HFFc6 (cell line): ENCODE data around the gene SYNPO2. TPM values are rescaled to one million over a fixed set of nuclear protein-coding genes. Genes with fewer than 3 reads are reported as not detected.

Experiments used
- DNase-seq: peaks from one replicate; pipeline ENCODE4 v3.0.0-alpha.2; 2018
- H3K27ac Mint-ChIP-seq: 2 replicates; pipeline ENCODE4 v1.8.0; 2020; ENCODE audit warnings: mild to moderate bottlenecking, mixed read lengths
- H3K27me3 Mint-ChIP-seq: 2 replicates; pipeline ENCODE4 v1.8.0; 2021; ENCODE audit warnings: mild to moderate bottlenecking, moderate library complexity, mixed read lengths; ENCODE audit not compliant: insufficient read depth
- H3K36me3 Mint-ChIP-seq: 2 replicates; pipeline ENCODE4 v1.8.0; 2021; ENCODE audit warnings: low read depth, mixed read lengths
- H3K4me1 Mint-ChIP-seq: 2 replicates; pipeline ENCODE4 v1.8.0; 2020; ENCODE audit warnings: low read depth, mixed read lengths
- H3K4me3 Mint-ChIP-seq: 2 replicates; pipeline ENCODE4 v1.8.0; 2020; ENCODE audit warnings: mild to moderate bottlenecking, moderate library complexity, mixed read lengths
- H3K9me3 Mint-ChIP-seq: 2 replicates; pipeline ENCODE4 v1.8.0; 2020; ENCODE audit warnings: mild to moderate bottlenecking, mixed read lengths
- total RNA-seq, 6 experiments: library from RNA; stranded (reverse); fragmentation: NEBNext Ultra II Directional; extraction: Animal tissue kit (Norgen Biotek cat#: 25700); gene quantifications; 2 replicates in 1 of 6; 3 replicates in 5 of 6; pipeline ENCODE4 v1.2.3, GENCODE V29; 2021
- TF ChIP-seq, protein P1 (sequence below): fragments of 200-600 bp; sonication (generic); IDR thresholded peaks from 2 replicates; pipeline ENCODE4 v1.5.0; 2021; ENCODE audit warnings: antibody characterized with exemption, mild to moderate bottlenecking

Gene SYNPO2
- total RNA-seq, 6 experiments from 2014 or later: 11.6 to 36.7 (median 12.0) TPM

- H3K36me3 Mint-ChIP-seq: no peaks in the 10 kb centered on the region
- H3K4me3 Mint-ChIP-seq: no peak overlapping the region
- H3K27me3 Mint-ChIP-seq: peaks cover 2% of the 10 kb centered on the region; the same call in 1 of the 2 replicates
- H3K9me3 Mint-ChIP-seq: no peaks in the 10 kb centered on the region
- H3K4me1 Mint-ChIP-seq: peaks cover 20% of the 10 kb centered on the region
- TF ChIP-seq, protein P1, sequence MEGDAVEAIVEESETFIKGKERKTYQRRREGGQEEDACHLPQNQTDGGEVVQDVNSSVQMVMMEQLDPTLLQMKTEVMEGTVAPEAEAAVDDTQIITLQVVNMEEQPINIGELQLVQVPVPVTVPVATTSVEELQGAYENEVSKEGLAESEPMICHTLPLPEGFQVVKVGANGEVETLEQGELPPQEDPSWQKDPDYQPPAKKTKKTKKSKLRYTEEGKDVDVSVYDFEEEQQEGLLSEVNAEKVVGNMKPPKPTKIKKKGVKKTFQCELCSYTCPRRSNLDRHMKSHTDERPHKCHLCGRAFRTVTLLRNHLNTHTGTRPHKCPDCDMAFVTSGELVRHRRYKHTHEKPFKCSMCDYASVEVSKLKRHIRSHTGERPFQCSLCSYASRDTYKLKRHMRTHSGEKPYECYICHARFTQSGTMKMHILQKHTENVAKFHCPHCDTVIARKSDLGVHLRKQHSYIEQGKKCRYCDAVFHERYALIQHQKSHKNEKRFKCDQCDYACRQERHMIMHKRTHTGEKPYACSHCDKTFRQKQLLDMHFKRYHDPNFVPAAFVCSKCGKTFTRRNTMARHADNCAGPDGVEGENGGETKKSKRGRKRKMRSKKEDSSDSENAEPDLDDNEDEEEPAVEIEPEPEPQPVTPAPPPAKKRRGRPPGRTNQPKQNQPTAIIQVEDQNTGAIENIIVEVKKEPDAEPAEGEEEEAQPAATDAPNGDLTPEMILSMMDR: no peak
- H3K27ac Mint-ChIP-seq: no peak overlapping the region
- no peak for DNase-seq
These were observed 15.8 kb downstream of the SYNPO2 start for GRCh38 chr4:118904418-118904817.

- no peaks in the 10 kb centered on the region for H3K9me3 Mint-ChIP-seq
- H3K27ac Mint-ChIP-seq: no peak overlapping the region
- peaks cover 23% of the 10 kb centered on the region for H3K4me1 Mint-ChIP-seq
- no peak for DNase-seq
- no peaks in the 10 kb centered on the region for H3K36me3 Mint-ChIP-seq
- TF ChIP-seq, protein P1: no peak
- H3K4me3 Mint-ChIP-seq: no peak overlapping the region
- peaks cover 2% of the 10 kb centered on the region; the same call in 1 of the 2 replicates for H3K27me3 Mint-ChIP-seq
These were observed 16.3 kb downstream of the SYNPO2 start for GRCh38 chr4:118904935-118905334.

DNA sequence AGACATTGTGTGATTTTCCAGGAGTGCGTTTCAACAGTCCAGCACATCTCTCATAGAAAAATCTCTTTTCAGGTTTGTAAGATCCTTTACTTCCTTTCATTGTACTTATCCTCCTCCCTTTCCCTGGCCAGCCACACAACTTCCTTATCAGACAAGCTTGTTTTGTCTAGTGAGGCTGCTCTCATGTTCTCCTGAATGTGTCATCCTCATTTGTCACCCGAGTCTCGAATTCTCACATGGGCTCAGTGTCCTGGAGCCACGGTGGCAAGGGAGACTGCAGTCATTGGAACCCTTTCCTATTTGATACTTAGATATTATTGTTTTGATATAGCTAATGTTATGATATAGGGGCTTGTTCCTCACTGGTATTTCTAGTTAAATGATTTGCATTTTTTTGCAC lies 16.9 kb downstream of the SYNPO2 start:
- no peaks in the 10 kb centered on the region for H3K9me3 Mint-ChIP-seq
- no peak overlapping the region for H3K27ac Mint-ChIP-seq
- H3K27me3 Mint-ChIP-seq: peaks cover 2% of the 10 kb centered on the region; the same call in 1 of the 2 replicates
- TF ChIP-seq, protein P1: no peak
- peak; percentile 18 for DNase-seq
- peaks cover 30% of the 10 kb centered on the region for H3K4me1 Mint-ChIP-seq
- no peak overlapping the region for H3K4me3 Mint-ChIP-seq
- no peaks in the 10 kb centered on the region for H3K36me3 Mint-ChIP-seq

DNA sequence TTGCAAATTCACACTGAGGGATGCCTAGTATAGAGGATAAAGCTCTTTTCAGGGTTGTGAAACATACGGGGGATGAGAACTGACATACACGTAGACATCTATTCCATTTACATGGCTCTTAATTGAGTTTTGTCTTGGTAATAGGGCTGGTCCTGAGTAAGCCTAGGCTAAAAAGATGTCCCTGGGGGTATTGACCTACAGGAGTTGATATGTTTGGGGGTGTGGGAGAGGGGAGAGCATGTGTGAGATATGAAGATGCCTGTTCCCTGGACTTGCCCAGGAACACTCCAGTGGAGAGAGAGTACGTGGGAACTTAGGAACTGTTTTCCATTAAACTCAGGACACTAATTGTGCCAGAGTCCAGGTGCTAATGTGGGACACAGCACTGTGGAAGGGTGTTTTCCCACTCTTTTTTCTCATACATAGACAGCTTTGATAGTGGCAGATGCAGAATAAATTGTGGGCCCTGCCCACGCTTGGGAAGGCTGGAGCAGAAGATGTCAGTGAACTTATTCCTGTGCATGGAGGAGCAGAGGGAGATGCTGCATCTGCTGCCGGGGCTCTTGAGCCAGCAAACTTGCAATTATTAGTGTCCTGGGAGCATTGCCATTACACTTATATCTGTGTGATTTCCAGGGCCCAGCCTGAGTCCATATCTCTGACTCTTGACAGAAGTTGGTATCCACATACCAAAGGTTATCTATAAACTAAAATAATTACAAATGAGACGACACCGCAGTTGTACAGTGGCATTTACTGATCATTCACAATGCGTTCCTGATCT lies 20.7 kb downstream of the SYNPO2 start:
- TF ChIP-seq, protein P1: no peak
- Mint-ChIP-seq H3K36me3 (no peaks in the 10 kb centered on the region), H3K27me3 (peaks cover 2% of the 10 kb centered on the region; the same call in 1 of the 2 replicates), H3K4me3 (no peak overlapping the region), H3K4me1 (peaks cover 40% of the 10 kb centered on the region), H3K27ac (no peak overlapping the region), H3K9me3 (no peaks in the 10 kb centered on the region)
- no peak for DNase-seq

DNA sequence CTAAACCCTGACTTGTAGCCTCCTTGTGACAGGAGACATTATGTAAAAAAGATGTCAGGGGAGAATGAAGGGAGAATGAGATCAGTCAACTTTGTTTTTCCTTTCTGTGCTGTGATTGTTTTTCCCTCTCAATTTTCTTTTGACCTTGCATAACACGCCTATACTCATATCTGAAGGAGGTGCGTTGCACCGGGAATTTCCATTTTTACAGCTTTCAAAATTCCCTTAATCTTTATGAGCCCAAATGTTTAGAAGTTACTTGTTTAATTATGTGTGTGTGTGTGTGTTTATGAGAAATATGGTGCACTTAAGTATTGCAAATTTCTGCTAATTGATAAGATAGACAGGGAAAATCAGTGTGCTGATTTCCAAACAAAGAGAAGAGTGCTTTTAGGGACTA lies 21.6 kb downstream of the SYNPO2 start:
- no peak overlapping the region for H3K27ac Mint-ChIP-seq

More for the DNA sequence above, 21.6 kb downstream of the SYNPO2 start:
- H3K9me3 Mint-ChIP-seq: no peaks in the 10 kb centered on the region
- H3K4me1 Mint-ChIP-seq: peaks cover 31% of the 10 kb centered on the region
- no peak overlapping the region for H3K4me3 Mint-ChIP-seq
- TF ChIP-seq, protein P1: no peak
- peaks cover 3% of the 10 kb centered on the region; the same call in 1 of the 2 replicates for H3K27me3 Mint-ChIP-seq
- DNase-seq: no peak
- no peaks in the 10 kb centered on the region for H3K36me3 Mint-ChIP-seq
